Ishikawa (cell line): ENCODE data around the gene FGF11.

ENCODE experiments used
- CEBPB ChIP-seq: IDR thresholded peaks from 2 replicates; pipeline ENCODE4 v1.6.1; 2012
- CREB1 ChIP-seq: IDR thresholded peaks from 2 replicates; pipeline ENCODE4 v1.6.1; 2012; ENCODE audit warnings: low read depth
- EGR1 ChIP-seq: IDR thresholded peaks from 2 replicates; pipeline ENCODE4 v1.6.1; 2012
- EP300 ChIP-seq: IDR thresholded peaks from 2 replicates; pipeline ENCODE4 v1.6.1; 2012; ENCODE audit warnings: borderline replicate concordance
- FOXM1 ChIP-seq: IDR thresholded peaks from 2 replicates; pipeline ENCODE4 v1.6.1; 2012; ENCODE audit warnings: low read depth, borderline replicate concordance
- MAX ChIP-seq: IDR thresholded peaks from 2 replicates; pipeline ENCODE4 v1.6.1; 2012
- NFIC ChIP-seq: IDR thresholded peaks from 2 replicates; pipeline ENCODE4 v1.6.1; 2012
- RAD21 ChIP-seq: IDR thresholded peaks from 2 replicates; pipeline ENCODE4 v1.6.1; 2012; ENCODE audit warnings: low read depth
- REST ChIP-seq: IDR thresholded peaks from 2 replicates; pipeline ENCODE4 v1.6.1; 2012; ENCODE audit warnings: low read depth, mild to moderate bottlenecking
- TAF1 ChIP-seq: IDR thresholded peaks from 2 replicates; pipeline ENCODE4 v1.6.1; 2012; ENCODE audit warnings: low read depth, mild to moderate bottlenecking
- TCF12 ChIP-seq: IDR thresholded peaks from 2 replicates; pipeline ENCODE4 v1.6.1; 2012; ENCODE audit warnings: low read depth
- TEAD4 ChIP-seq: IDR thresholded peaks from 2 replicates; pipeline ENCODE4 v1.6.1; 2012
- USF1 ChIP-seq: IDR thresholded peaks from 2 replicates; pipeline ENCODE4 v1.6.1; 2012
- YY1 ChIP-seq: IDR thresholded peaks from 2 replicates; pipeline ENCODE4 v1.6.1; 2012; ENCODE audit warnings: low read depth
- ZBTB7A ChIP-seq: IDR thresholded peaks from 2 replicates; pipeline ENCODE4 v1.6.1; 2012; ENCODE audit warnings: low read depth

The FGF11 gene

GRCh38 chr17:7425756-7426155 is 13.6 kb upstream of the FGF11 start:
- TF ChIP-seq EP300 = no peak
- TF ChIP-seq EGR1 = no peak
- TF ChIP-seq TEAD4 = no peak
- TF ChIP-seq TAF1 = no peak
- no peak for TF ChIP-seq FOXM1
- TF ChIP-seq USF1 = no peak
- TF ChIP-seq ZBTB7A = no peak
- no peak for TF ChIP-seq TCF12
- TF ChIP-seq NFIC = no peak
- no peak for TF ChIP-seq YY1
- TF ChIP-seq MAX = no peak
- no peak for TF ChIP-seq CREB1
- no peak for TF ChIP-seq RAD21
- no peak for TF ChIP-seq REST
- TF ChIP-seq CEBPB = no peak

GRCh38 chr17:7426203-7426863 is 13.0 kb upstream of the FGF11 start:
- no peak for TF ChIP-seq RAD21
- TF ChIP-seq YY1 = no peak
- TF ChIP-seq TEAD4 = no peak
- TF ChIP-seq MAX = no peak
- no peak for TF ChIP-seq NFIC
- TF ChIP-seq EP300 = no peak
- TF ChIP-seq FOXM1 = no peak
- no peak for TF ChIP-seq CREB1
- no peak for TF ChIP-seq TCF12
- TF ChIP-seq REST = no peak

- TF ChIP-seq EP300 = no peak
- TF ChIP-seq TEAD4 = no peak
- TF ChIP-seq USF1 = no peak
- no peak for TF ChIP-seq CREB1
- no peak for TF ChIP-seq FOXM1
- no peak for TF ChIP-seq RAD21
- TF ChIP-seq EGR1 = no peak
- TF ChIP-seq YY1 = no peak
- no peak for TF ChIP-seq TCF12
- TF ChIP-seq REST = no peak
- TF ChIP-seq MAX = no peak
- no peak for TF ChIP-seq TAF1
- TF ChIP-seq CEBPB = no peak
- TF ChIP-seq ZBTB7A = no peak
- TF ChIP-seq NFIC = no peak
Observed at GRCh38 chr17:7426896-7427489, 12.3 kb upstream of the FGF11 start.

GRCh38 chr17:7427549-7427948 is 11.8 kb upstream of the FGF11 start:
- TF ChIP-seq REST (no peak), EP300 (no peak)
